Activated CD8-positive, alpha-beta T cell treated with anti-CD3 and anti-CD28 coated beads, Interleukin-2, amount 10 ng/mL, durations not matched to agents 7 days and 5 days (primary cell): ENCODE measurements around the gene SMOC2. TPM values are rescaled to one million over a fixed set of nuclear protein-coding genes. Genes with fewer than 3 reads are reported as not detected.

ENCODE experiments used
- ATAC-seq: fragments of 150-1000 bp; cut with Tn5 transposase; one replicate; pipeline ENCODE4 v1.10.0; 2021; ENCODE audit warnings: moderate library complexity
- CTCF ChIA-PET: fragments of 350-600 bp; sonication (Branson Sonifier 250); formaldehyde crosslinking; loops from one replicate; lab custom pipeline; 2021; ENCODE audit warnings: antibody characterized with exemption; lab: Charles Lee
- POLR2A ChIA-PET: fragments of 350-600 bp; sonication (Branson Sonifier 250); formaldehyde crosslinking; loops from one replicate; lab custom pipeline; 2021; ENCODE audit warnings: antibody characterized with exemption; lab: Charles Lee
- DNase-seq: peaks from one replicate; pipeline ENCODE4 v3.0.0-alpha.2; 2020
- H3K27ac Mint-ChIP-seq: one replicate; pipeline ENCODE4 v1.8.0; 2021; ENCODE audit warnings: mild to moderate bottlenecking, mixed read lengths
- H3K27me3 Mint-ChIP-seq: one replicate; pipeline ENCODE4 v1.8.0; 2021; ENCODE audit warnings: low read depth, mixed read lengths
- H3K36me3 Mint-ChIP-seq: one replicate; pipeline ENCODE4 v1.8.0; 2021; ENCODE audit warnings: low read depth, mixed read lengths
- H3K4me1 Mint-ChIP-seq: one replicate; pipeline ENCODE4 v1.8.0; 2021; ENCODE audit warnings: low read depth, mixed read lengths
- H3K4me3 Mint-ChIP-seq: one replicate; pipeline ENCODE4 v1.8.0; 2021; ENCODE audit warnings: mild to moderate bottlenecking, mixed read lengths
- H3K9me3 Mint-ChIP-seq: one replicate; pipeline ENCODE4 v1.8.0; 2022; ENCODE audit warnings: mixed read lengths; ENCODE audit not compliant: insufficient read depth
- total RNA-seq, 2 experiments: library from RNA; stranded (reverse); gene quantifications; one replicate each; pipeline ENCODE4 v1.2.3, GENCODE V29; 2021

SMOC2 gene
- total RNA-seq, 2 experiments from 2014 or later: not detected

DNA sequence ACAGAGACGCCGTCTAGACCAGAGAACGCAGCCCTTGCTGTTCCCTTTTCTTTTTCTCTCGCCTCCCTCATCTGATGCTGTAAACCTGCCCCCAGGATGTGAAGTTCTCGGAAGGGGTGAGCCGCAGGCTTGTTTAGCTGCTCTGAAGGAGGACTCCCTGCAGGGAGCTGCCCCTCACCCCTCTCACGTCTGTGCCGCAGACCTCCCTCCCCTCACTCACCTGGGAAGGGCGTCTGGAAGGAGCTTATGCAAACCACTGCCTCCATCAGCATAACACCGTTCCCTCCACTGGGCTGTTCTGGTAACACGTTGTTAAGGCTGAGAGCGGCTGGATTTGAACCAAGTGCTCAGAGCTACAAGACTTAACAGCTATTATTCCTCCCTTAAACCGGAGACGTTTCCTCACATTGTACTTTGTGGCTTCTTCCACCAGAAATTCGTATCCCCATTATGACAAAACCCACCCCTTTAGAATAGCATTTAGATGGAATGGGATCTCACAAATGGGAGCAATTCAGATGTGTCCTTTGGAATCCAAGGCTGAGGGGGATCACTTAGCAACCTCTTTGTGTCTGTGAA is 99.8 kb downstream of the SMOC2 start:
- H3K36me3 Mint-ChIP-seq: no peaks in the 10 kb centered on the region
- ChIA-PET CTCF (no interaction called here), POLR2A (no interaction called here)
- no peaks in the 10 kb centered on the region for H3K27me3 Mint-ChIP-seq
- no peak for DNase-seq
- H3K4me1 Mint-ChIP-seq: no peaks in the 10 kb centered on the region
- no peak for ATAC-seq
- no peak overlapping the region for H3K4me3 Mint-ChIP-seq
- H3K27ac Mint-ChIP-seq: no peak overlapping the region
- H3K9me3 Mint-ChIP-seq: no peaks in the 10 kb centered on the region

- no peak overlapping the region for H3K27ac Mint-ChIP-seq
- H3K36me3 Mint-ChIP-seq: no peaks in the 10 kb centered on the region
- no peaks in the 10 kb centered on the region for H3K9me3 Mint-ChIP-seq
- DNase-seq (no peak), ATAC-seq (no peak)
- H3K4me1 Mint-ChIP-seq: no peaks in the 10 kb centered on the region
- no peak overlapping the region for H3K4me3 Mint-ChIP-seq
- ChIA-PET CTCF (no interaction called here), POLR2A (no interaction called here)
- no peaks in the 10 kb centered on the region for H3K27me3 Mint-ChIP-seq
Observed at GRCh38 chr6:168541307-168541706, 100.3 kb downstream of the SMOC2 start.

DNA sequence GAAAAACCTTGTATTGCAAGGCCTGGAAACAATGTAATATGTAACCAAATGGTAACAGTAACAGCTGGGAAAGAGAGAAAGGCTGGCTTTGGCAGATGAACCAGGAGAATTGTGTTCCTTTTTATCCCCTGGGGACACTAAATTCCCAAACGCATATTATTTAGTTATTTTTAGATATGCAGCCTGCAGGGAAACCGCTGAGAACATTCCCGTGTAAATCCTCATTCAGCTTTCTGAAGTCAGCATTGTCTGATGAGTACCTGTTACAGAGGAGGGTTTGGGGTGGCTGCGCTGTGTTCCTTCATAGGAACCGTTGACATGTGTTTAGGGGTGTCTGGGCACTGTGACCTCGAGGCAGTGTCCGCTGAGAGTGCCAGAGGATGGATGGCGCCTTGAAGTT is 101.3 kb downstream of the SMOC2 start:
- DNase-seq: no peak
- Mint-ChIP-seq H3K4me3 (no peak overlapping the region), H3K4me1 (no peaks in the 10 kb centered on the region), H3K36me3 (no peaks in the 10 kb centered on the region), H3K27ac (no peak overlapping the region), H3K27me3 (no peaks in the 10 kb centered on the region), H3K9me3 (no peaks in the 10 kb centered on the region)
- POLR2A ChIA-PET: no interaction called here
- no peak for ATAC-seq
- CTCF ChIA-PET: no interaction called here

- Mint-ChIP-seq H3K4me1 (no peaks in the 10 kb centered on the region), H3K9me3 (no peaks in the 10 kb centered on the region), H3K36me3 (no peaks in the 10 kb centered on the region), H3K4me3 (no peak overlapping the region), H3K27me3 (no peaks in the 10 kb centered on the region), H3K27ac (no peak overlapping the region)
- ATAC-seq: no peak
- POLR2A ChIA-PET: no interaction called here
- no peak for DNase-seq
- CTCF ChIA-PET: no interaction called here
Observed at GRCh38 chr6:168545428-168545827, 104.4 kb downstream of the SMOC2 start.

GRCh38 chr6:168546151-168546550 is 105.2 kb downstream of the SMOC2 start:
- H3K4me1 Mint-ChIP-seq: no peaks in the 10 kb centered on the region
- no peaks in the 10 kb centered on the region for H3K36me3 Mint-ChIP-seq
- H3K9me3 Mint-ChIP-seq: no peaks in the 10 kb centered on the region
- POLR2A ChIA-PET: no interaction called here
- no peak for DNase-seq
- CTCF ChIA-PET: no interaction called here
- H3K27ac Mint-ChIP-seq: no peak overlapping the region
- ATAC-seq: no peak
- H3K4me3 Mint-ChIP-seq: no peak overlapping the region
- no peaks in the 10 kb centered on the region for H3K27me3 Mint-ChIP-seq

GRCh38 chr6:168546730-168547129 is 105.7 kb downstream of the SMOC2 start:
- H3K27ac Mint-ChIP-seq: no peak overlapping the region
- no peak for ATAC-seq
- H3K4me1 Mint-ChIP-seq: no peaks in the 10 kb centered on the region
- DNase-seq: no peak
- ChIA-PET POLR2A (no interaction called here), CTCF (no interaction called here)
- H3K36me3 Mint-ChIP-seq: no peaks in the 10 kb centered on the region
- no peaks in the 10 kb centered on the region for H3K27me3 Mint-ChIP-seq
- H3K9me3 Mint-ChIP-seq: no peaks in the 10 kb centered on the region
- no peak overlapping the region for H3K4me3 Mint-ChIP-seq

DNA sequence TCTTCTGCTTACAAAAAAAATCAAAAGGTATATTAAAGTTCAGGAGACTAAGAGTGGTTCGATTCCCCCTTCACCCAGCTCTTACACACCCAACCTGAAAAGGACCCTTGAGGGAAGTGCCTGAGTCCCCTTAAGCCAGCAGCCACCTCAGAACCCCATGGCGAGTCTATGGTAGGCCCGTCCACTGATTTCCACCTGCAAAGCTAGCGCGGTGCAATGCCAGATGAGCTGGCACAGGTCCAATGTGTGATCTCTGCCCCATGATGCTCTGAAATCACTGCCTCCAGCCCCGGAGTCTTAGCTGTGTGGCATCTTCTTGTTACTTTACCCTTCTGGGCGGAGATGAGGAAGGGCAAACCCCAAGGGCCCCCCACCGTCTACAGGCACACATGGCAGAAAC is 109.3 kb downstream of the SMOC2 start:
- H3K4me1 Mint-ChIP-seq: no peaks in the 10 kb centered on the region
- no peaks in the 10 kb centered on the region for H3K9me3 Mint-ChIP-seq
- ChIA-PET POLR2A (no interaction called here), CTCF (no interaction called here)
- H3K4me3 Mint-ChIP-seq: no peak overlapping the region
- no peak for DNase-seq
- ATAC-seq: no peak
- no peaks in the 10 kb centered on the region for H3K36me3 Mint-ChIP-seq
- no peaks in the 10 kb centered on the region for H3K27me3 Mint-ChIP-seq
- no peak overlapping the region for H3K27ac Mint-ChIP-seq

GRCh38 chr6:168554472-168554871 is 113.5 kb downstream of the SMOC2 start:
- ATAC-seq (no peak), DNase-seq (no peak)
- CTCF ChIA-PET: no interaction called here
- no peaks in the 10 kb centered on the region for H3K36me3 Mint-ChIP-seq
- no peaks in the 10 kb centered on the region for H3K27me3 Mint-ChIP-seq
- no peak overlapping the region for H3K4me3 Mint-ChIP-seq
- POLR2A ChIA-PET: no interaction called here
- no peaks in the 10 kb centered on the region for H3K4me1 Mint-ChIP-seq
- H3K9me3 Mint-ChIP-seq: no peaks in the 10 kb centered on the region
- H3K27ac Mint-ChIP-seq: no peak overlapping the region

DNA sequence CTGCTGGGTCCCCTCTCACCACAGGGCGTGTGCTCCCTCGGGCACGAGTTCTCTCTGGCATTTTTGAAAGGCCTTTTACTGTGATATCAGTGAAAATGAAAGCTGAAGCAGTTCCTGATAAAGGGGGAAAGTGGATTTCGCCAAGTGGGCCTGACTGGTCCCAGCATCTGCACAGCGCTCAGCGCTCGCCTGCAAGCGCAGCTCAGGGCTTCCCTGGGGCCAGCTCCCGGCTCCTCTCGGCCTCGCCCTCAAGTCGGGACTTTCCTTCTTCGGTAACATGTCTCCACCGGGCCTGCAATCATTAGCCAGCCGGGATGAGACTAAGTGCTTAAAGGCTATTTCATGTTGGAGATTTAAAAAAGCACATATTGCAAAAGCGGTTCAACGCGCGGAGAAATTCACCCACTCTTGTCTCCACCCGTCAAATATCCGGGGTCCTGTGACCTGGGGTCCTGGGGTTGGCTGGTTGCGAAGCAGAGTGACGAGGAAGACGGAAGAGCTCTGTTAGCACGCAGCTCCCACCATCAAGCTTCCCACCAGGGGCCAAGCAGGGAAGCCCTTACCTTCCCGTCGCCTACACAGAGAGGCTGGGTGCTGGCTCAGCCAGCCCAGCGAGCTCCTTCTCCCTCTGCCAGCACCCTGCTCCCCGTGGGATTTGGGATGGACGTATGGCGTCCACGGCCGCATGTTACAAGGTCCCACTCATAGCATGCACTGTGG is 114.1 kb downstream of the SMOC2 start:
- Mint-ChIP-seq H3K9me3 (no peaks in the 10 kb centered on the region), H3K27ac (no peak overlapping the region), H3K27me3 (no peaks in the 10 kb centered on the region), H3K36me3 (no peaks in the 10 kb centered on the region), H3K4me3 (no peak overlapping the region), H3K4me1 (no peaks in the 10 kb centered on the region)
- DNase-seq (no peak), ATAC-seq (no peak)
- ChIA-PET POLR2A (no interaction called here), CTCF (no interaction called here)

- DNase-seq (no peak), ATAC-seq (no peak)
- Mint-ChIP-seq H3K4me3 (no peak overlapping the region), H3K27me3 (no peaks in the 10 kb centered on the region), H3K9me3 (no peaks in the 10 kb centered on the region), H3K27ac (no peak overlapping the region), H3K4me1 (no peaks in the 10 kb centered on the region), H3K36me3 (no peaks in the 10 kb centered on the region)
- ChIA-PET CTCF (no interaction called here), POLR2A (no interaction called here)
Observed at GRCh38 chr6:168555618-168556273, 114.8 kb downstream of the SMOC2 start.

DNA sequence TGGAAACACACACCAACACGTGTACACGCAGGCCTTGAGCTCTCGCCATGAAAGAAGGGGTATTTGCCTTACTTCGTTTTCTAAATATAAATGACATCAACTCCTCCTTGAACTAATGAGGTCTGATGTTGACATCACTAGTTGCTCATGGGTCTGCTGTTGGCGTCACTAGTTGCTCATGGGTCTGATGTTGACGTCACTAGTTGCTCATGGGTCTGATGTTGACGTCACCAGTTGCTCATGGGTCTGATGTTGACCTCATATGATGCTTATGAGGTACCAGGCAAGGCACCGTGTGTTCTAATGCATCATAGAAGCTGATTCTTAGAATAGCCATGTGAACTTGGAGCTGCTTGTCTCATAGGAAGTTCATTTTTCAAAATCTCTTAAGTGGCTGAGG is 116.5 kb downstream of the SMOC2 start:
- no peaks in the 10 kb centered on the region for H3K9me3 Mint-ChIP-seq
- POLR2A ChIA-PET: no interaction called here
- no peaks in the 10 kb centered on the region for H3K36me3 Mint-ChIP-seq
- no peaks in the 10 kb centered on the region for H3K4me1 Mint-ChIP-seq
- ATAC-seq (no peak), DNase-seq (no peak)
- CTCF ChIA-PET: no interaction called here
- H3K27me3 Mint-ChIP-seq: no peaks in the 10 kb centered on the region
- no peak overlapping the region for H3K4me3 Mint-ChIP-seq
- no peak overlapping the region for H3K27ac Mint-ChIP-seq

GRCh38 chr6:168558686-168559085 is 117.7 kb downstream of the SMOC2 start:
- no peak for DNase-seq
- POLR2A ChIA-PET: no interaction called here
- Mint-ChIP-seq H3K27me3 (no peaks in the 10 kb centered on the region), H3K36me3 (no peaks in the 10 kb centered on the region), H3K4me1 (no peaks in the 10 kb centered on the region), H3K4me3 (no peak overlapping the region), H3K27ac (no peak overlapping the region), H3K9me3 (no peaks in the 10 kb centered on the region)
- ATAC-seq: no peak
- CTCF ChIA-PET: no interaction called here
